Skeletal muscle satellite cell (primary cell): Measurements from ENCODE around the gene ENC1.

ENCODE experiments used
- H3K27me3 ChIP-seq: 2 replicates; pipeline ENCODE4 v1.7.0; 2013; ENCODE audit warnings: low read length; ENCODE audit not compliant: control insufficient read depth, insufficient read depth
- H3K36me3 ChIP-seq: 2 replicates; pipeline ENCODE4 v1.7.0; 2013; ENCODE audit warnings: mild to moderate bottlenecking, control low read depth, low read length; ENCODE audit not compliant: insufficient read depth
- H3K4me1 ChIP-seq: 2 replicates; pipeline ENCODE4 v1.7.0; 2013; ENCODE audit warnings: low read length; ENCODE audit not compliant: control insufficient read depth, insufficient read depth
- H3K4me2 ChIP-seq: 2 replicates; pipeline ENCODE4 v1.7.0; 2013; ENCODE audit warnings: mild to moderate bottlenecking, low read length
- H3K4me3 ChIP-seq: 2 replicates; pipeline ENCODE4 v1.7.0; 2013; ENCODE audit warnings: low read length
- H3K9ac ChIP-seq: 2 replicates; pipeline ENCODE4 v1.7.0; 2013; ENCODE audit warnings: mild to moderate bottlenecking, low read depth, low read length, moderate library complexity
- H3K9me3 ChIP-seq: replicated peaks from 2 replicates; pipeline ENCODE4 v1.7.0; 2013; ENCODE audit warnings: mild to moderate bottlenecking, control low read depth, low read length

The ENC1 gene

GRCh38 chr5:74653991-74654390 lies 13.5 kb upstream of the ENC1 start:
- H3K4me1 ChIP-seq = peaks cover 2% of the 10 kb centered on the region
- H3K36me3 ChIP-seq = no peaks in the 10 kb centered on the region
- H3K9me3 ChIP-seq = no peaks in the 10 kb centered on the region
- no peak overlapping the region for H3K4me3 ChIP-seq
- no peaks in the 10 kb centered on the region for H3K27me3 ChIP-seq
- no peak overlapping the region for H3K9ac ChIP-seq
- H3K4me2 ChIP-seq = no peak overlapping the region

DNA sequence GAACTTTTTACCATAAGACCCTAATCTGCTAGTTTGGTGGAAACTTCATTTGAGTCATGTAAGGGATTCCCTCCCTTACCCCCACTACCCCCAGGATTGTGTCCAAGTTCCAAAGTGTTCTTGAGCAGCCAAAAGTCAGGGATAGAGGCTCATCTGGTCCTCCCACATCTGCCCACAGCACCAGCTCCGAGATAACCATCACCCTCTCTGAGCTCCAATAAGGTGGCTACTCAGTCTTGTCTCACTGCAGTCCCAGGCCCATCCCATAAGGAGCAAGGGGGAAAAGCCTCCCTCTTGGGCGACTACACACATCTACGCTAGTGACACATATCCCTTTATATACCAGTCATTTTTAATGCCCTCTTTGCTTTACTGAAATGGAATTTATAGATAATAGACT lies 12.0 kb upstream of the ENC1 start:
- peaks cover 7% of the 10 kb centered on the region for H3K4me1 ChIP-seq

GRCh38 chr5:74651710-74652109 lies 11.2 kb upstream of the ENC1 start:
- Histone ChIP-seq H3K9ac (no peak overlapping the region), H3K4me2 (no peak overlapping the region), H3K36me3 (no peaks in the 10 kb centered on the region), H3K27me3 (no peaks in the 10 kb centered on the region), H3K4me3 (no peak overlapping the region), H3K9me3 (no peaks in the 10 kb centered on the region), H3K4me1 (peaks cover 7% of the 10 kb centered on the region)

More for the DNA sequence above, 12.0 kb upstream of the ENC1 start:
- Histone ChIP-seq H3K4me3 (no peak overlapping the region), H3K36me3 (no peaks in the 10 kb centered on the region), H3K9me3 (no peaks in the 10 kb centered on the region), H3K4me2 (no peak overlapping the region), H3K27me3 (no peaks in the 10 kb centered on the region), H3K9ac (no peak overlapping the region)

GRCh38 chr5:74649421-74649973 lies 9.0 kb upstream of the ENC1 start:
- Histone ChIP-seq H3K36me3 (no peaks in the 10 kb centered on the region), H3K9ac (no peak overlapping the region), H3K27me3 (no peaks in the 10 kb centered on the region), H3K9me3 (no peaks in the 10 kb centered on the region), H3K4me1 (peaks cover 7% of the 10 kb centered on the region), H3K4me2 (no peak overlapping the region), H3K4me3 (no peak overlapping the region)

GRCh38 chr5:74648835-74649293 lies 8.3 kb upstream of the ENC1 start:
- Histone ChIP-seq H3K9ac (peak overlapping the region; percentile 26), H3K36me3 (no peaks in the 10 kb centered on the region), H3K4me1 (peaks cover 9% of the 10 kb centered on the region), H3K27me3 (no peaks in the 10 kb centered on the region), H3K4me2 (peak overlapping the region; percentile 75), H3K4me3 (peak overlapping the region; percentile 50), H3K9me3 (no peaks in the 10 kb centered on the region)

DNA sequence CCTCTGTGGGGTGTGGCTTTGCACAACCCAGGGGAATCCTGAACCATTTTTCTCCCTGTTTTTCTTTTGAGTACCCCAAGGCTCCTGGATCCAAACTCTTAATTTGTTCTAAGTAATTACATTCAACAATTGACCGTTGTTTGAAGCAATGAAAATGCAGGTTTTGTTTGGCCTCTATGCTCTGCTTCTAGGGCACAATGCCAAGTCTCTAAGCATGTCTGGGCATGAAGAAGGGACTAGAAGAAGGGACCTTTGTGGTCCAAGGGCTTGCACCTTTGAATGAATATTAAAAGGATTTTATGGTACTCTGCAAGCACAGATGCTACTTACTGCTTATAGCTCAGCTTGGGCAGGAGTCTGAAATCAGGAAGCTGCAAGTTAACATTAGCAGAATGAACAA lies 6.6 kb upstream of the ENC1 start:
- Histone ChIP-seq H3K36me3 (no peaks in the 10 kb centered on the region), H3K27me3 (no peaks in the 10 kb centered on the region), H3K4me1 (peaks cover 26% of the 10 kb centered on the region), H3K4me2 (no peak overlapping the region), H3K4me3 (no peak overlapping the region), H3K9ac (no peak overlapping the region), H3K9me3 (no peaks in the 10 kb centered on the region)

DNA sequence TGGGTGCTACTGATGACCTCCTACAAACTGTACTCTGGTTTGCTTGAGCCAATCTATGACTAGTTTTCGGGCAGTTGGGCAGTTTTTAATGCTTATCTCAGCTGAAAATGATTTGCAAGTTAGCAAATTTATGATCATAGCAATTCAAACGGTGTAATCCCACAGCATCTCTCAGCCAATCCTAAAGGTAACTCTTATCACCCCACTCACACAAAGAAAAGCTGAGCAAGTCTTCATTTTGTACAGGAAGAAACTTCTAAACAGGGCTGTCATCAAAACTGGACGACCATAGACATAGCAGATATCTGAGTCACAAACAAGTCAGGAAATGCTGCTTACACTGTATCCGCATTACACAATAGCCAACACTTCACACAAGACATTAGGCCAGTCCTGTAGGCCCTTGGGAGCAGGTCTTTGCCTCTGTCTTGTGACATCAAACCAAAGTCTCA lies 2.6 kb upstream of the ENC1 start:
- H3K9me3 ChIP-seq = no peaks in the 10 kb centered on the region
- H3K36me3 ChIP-seq = no peaks in the 10 kb centered on the region
- no peaks in the 10 kb centered on the region for H3K27me3 ChIP-seq
- no peak overlapping the region for H3K4me3 ChIP-seq
- peaks cover 37% of the 10 kb centered on the region for H3K4me1 ChIP-seq
- peak overlapping the region; percentile 90 for H3K9ac ChIP-seq
- H3K4me2 ChIP-seq = peak overlapping the region; percentile 58

GRCh38 chr5:74642543-74642863 lies 2.0 kb upstream of the ENC1 start:
- Histone ChIP-seq H3K9ac (peak overlapping the region; percentile 90), H3K27me3 (no peaks in the 10 kb centered on the region), H3K36me3 (no peaks in the 10 kb centered on the region), H3K9me3 (no peaks in the 10 kb centered on the region), H3K4me1 (peaks cover 43% of the 10 kb centered on the region), H3K4me3 (no peak overlapping the region), H3K4me2 (no peak overlapping the region)

DNA sequence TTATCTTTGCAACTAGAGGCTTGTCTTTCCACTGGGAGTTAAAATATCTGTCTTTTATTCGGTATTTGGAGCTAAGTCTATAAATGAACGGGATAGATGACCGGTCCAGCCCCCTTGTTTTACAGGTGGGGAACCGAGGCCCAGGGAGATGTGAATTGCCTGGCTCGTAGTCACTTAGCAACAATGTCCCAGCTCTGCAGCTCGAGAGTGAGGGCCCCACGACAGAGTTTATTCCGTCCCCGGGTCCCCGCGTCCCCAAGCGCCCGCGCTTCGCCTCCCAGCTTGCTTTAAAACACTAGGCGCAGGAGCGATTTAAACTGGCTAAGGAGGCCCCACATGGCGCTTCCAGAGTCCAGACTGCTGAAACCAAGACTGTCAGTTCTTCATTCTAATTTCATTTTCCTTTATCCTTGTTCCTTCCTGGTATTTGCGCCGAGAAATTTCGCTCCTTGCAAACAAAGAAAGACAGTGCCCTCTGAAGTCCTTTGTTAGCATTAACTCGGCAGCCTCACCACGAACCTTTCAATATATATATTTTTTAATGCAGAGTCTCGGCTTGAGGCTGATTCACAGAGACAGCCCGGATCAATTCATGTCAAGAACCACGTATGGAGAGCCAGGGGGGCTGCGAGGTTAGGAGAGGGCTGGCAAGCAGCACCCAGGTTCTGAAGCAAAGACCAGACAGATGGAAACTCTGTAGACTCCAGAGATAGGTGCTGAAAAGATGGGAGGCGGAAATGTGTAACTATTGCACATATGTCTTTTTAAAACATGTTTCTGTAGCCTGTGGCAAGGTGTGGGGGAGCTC lies 1.4 kb upstream of the ENC1 start:
- H3K9ac ChIP-seq = peak overlapping the region; percentile 90
- peaks cover 46% of the 10 kb centered on the region for H3K4me1 ChIP-seq
- H3K4me2 ChIP-seq = peak overlapping the region; percentile 86
- H3K4me3 ChIP-seq = peak overlapping the region; percentile 90
- H3K27me3 ChIP-seq = no peaks in the 10 kb centered on the region
- H3K9me3 ChIP-seq = no peaks in the 10 kb centered on the region
- no peaks in the 10 kb centered on the region for H3K36me3 ChIP-seq

DNA sequence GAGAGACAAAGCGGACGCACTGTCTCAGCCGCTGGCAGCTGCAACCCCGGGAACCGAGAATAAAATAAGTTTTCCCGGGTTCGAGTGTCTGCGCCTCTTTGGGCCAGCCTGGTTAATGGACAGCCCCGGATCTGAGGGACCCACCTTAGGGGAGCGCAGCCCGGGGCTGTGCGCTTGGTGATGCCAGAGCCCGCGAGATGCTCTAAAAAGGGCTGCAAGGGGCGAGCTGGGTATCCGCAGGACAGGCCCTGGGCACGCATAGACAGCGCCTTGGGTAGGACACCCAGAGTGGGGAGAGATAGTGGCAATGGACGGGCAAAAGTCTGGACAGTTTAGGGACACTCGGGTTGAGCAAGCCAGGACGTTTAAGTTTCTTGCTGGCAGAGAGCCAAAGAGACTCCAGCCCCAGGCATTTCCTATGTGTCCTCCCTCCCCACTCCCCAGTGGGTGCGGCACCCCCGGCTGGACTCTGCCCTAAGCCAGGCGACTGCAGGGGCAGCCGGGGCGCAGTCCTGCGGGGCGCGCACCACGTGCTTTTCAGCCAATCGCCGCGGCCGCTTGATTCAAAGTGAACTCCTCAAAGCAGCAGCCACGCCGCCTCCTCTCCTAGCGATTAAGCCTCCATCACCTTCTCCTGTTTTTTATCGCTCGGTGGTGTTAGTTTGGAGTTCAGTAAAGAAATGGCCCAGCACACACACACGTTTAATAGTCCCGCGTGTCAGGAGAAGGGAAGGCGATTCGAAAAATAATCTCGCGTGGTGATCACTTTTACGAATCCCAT lies 616 bp upstream of the ENC1 start:
- Histone ChIP-seq H3K4me2 (peak overlapping the region; percentile 86), H3K27me3 (no peaks in the 10 kb centered on the region), H3K4me1 (peaks cover 46% of the 10 kb centered on the region), H3K36me3 (no peaks in the 10 kb centered on the region), H3K9me3 (no peaks in the 10 kb centered on the region), H3K4me3 (peak overlapping the region; percentile 90), H3K9ac (peak overlapping the region; percentile 90)

DNA sequence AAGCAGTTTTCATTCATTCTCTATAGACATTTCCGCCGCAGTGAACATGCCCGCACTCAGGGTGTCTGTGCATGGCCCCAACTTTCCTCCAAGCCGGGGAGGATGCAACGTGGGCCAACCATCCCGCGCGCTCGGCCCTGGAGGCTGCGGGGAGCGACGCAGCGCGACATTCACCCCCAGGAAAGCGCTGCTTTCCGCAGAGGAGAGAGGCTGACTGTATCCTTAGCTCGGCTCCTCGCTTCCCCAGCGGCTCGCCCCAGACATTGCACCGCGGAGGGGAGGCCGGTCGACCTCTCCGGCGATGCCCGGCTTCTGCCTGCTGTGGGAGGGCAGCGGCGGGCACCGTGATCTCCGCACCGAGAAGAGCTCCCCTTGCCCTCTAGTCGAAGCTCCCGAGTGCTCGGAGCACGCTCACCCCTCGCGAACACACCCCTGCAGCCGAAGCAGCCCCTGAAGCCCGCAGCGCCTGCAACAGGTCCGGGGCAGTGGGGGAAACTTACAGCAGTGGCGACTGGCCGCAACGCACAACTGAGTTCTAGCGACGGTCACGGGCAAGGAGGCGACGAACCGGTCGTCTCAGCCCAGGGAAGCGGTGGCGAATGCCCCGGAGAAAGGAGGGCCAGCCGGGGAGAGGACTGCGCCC lies 600 bp downstream of the ENC1 start:
- peaks cover 46% of the 10 kb centered on the region for H3K4me1 ChIP-seq
- peak overlapping the region; percentile 86 for H3K4me2 ChIP-seq
- no peaks in the 10 kb centered on the region for H3K27me3 ChIP-seq
- peak overlapping the region; percentile 90 for H3K9ac ChIP-seq
- H3K36me3 ChIP-seq = peaks cover 12% of the 10 kb centered on the region
- H3K9me3 ChIP-seq = no peaks in the 10 kb centered on the region
- peak overlapping the region; percentile 90 for H3K4me3 ChIP-seq
